NCI-H82 treated with DMSO at 0.1 percent for 48 hours (cell line): ENCODE results near the gene SLC38A3.
"Not testable (repeated sequence)": the region's sequence is repeated elsewhere in the genome, so short reads cannot be mapped to it uniquely, and the experiment has no call there.

Source experiments
- DNase-seq: peaks from one replicate; lab custom pipeline; 2025; ENCODE audit not compliant: unreplicated experiment; lab: John Stamatoyannopoulos, UW

Gene SLC38A3

GRCh38 chr3:50230104-50230793 lies 25.2 kb downstream of the SLC38A3 start:
- no peak for DNase-seq

DNA sequence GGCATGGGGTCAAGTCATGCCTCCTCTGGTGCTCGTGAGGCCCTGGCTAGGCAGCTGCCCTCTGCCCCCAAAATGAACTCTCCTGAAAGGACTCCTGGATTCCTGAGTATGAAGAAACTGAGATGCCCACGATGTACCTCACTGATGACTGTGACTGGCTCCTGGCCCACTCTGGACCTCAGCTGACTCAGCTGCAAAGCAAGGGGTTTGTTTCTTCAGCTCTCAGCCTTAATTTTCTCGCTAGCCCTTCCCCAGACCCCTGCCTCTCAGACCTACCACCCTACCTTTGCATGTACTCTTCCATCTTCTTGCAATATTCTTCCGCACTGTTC lies 25.7 kb downstream of the SLC38A3 start:
- no peak for DNase-seq

DNA sequence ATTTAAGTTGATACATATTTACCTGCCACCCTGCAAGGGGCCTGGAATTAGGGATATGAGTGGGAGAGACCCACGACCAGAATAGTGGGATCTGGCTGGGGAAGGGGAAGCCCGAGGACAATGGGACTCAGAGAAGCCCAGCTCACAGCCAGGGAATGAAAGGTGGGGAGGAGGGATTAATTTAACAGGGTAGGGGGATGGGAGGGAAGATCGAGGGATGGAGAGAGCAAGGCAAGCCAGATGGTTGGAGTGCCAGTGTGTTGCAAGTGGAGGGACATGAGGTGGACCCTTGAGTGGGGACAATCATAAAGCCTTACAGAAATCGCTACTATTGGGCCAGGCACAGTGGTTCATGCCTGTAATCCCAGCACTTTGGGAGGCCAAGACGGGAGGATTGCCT lies 26.5 kb downstream of the SLC38A3 start:
- DNase-seq: peak; percentile 57

- DNase-seq: no peak
Measured at GRCh38 chr3:50232303-50232702, 27.2 kb downstream of the SLC38A3 start.

- DNase-seq: no peak
Measured at GRCh38 chr3:50233176-50233575, 28.1 kb downstream of the SLC38A3 start.

- peak; percentile 95 for DNase-seq
Measured at GRCh38 chr3:50235716-50236483, 30.8 kb downstream of the SLC38A3 start, which contains the start of gene GNAI2. Gene GNAI2, plus strand, starts transcription at chr3:50236204. Its CDS starts 132 bp downstream, at chr3:50236336.

DNA sequence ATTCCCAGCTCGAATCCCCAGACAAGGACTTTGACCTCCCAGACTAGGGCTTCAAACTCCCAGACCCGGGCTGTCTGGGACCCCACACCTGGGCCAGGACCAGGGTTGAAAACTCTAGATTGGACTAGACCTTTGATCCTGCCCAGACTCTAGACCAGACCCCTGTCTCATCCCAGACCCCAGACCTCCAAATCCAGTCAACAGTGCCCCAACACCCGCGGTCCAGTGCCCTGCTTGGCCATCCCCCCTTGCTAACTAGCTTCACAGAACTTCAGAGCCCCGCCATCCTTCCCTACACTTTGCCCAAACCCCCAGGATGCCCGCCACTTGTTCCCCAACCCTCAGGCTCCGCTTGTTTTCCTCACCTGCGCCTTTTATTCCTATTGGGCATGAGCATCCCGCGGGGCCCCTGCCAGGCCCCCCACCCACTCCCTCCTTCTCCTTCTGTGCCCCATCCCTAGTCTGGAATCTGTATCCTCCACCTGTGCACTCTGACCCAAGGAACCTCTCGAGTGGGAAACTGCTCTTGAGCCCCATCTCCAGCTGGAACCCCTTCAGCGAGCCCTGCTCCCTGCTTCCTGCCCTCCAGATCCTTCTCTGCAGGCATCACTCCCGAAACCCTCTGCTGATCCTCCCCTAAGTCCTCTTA lies 31.5 kb downstream of the SLC38A3 start:
- no peak for DNase-seq

GRCh38 chr3:50237133-50237651 lies 32.1 kb downstream of the SLC38A3 start:
- DNase-seq: no peak

- DNase-seq: no peak
Measured at GRCh38 chr3:50237754-50238548, 32.9 kb downstream of the SLC38A3 start.

DNA sequence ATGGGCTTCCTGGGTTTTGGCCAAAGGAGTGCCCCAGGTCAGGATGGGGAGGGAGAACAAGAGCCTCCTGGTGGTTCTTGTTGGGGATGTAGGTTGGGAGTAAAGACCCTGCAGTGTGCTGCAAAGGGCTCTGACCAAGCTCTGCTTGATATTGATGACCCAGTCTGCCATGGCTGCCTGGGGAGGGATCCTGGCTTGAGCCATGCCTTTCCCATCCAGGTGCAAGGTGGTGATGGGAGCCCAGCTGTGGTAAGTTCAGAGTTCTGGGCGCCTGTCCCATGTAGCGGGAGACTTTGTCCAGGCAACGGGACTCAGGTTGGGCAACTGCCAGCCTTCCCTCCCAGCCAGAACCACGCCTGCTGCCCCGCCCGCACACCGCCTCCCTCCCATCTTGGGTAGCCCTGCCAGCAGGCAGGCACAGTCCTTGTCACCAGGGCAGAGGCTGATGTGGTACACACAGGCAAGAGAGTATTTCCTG lies 33.5 kb downstream of the SLC38A3 start:
- DNase-seq: no peak

GRCh38 chr3:50239649-50240048 lies 34.6 kb downstream of the SLC38A3 start:
- no peak for DNase-seq

- DNase-seq: peak; percentile 15
Measured at GRCh38 chr3:50241163-50241562, 36.1 kb downstream of the SLC38A3 start.

DNA sequence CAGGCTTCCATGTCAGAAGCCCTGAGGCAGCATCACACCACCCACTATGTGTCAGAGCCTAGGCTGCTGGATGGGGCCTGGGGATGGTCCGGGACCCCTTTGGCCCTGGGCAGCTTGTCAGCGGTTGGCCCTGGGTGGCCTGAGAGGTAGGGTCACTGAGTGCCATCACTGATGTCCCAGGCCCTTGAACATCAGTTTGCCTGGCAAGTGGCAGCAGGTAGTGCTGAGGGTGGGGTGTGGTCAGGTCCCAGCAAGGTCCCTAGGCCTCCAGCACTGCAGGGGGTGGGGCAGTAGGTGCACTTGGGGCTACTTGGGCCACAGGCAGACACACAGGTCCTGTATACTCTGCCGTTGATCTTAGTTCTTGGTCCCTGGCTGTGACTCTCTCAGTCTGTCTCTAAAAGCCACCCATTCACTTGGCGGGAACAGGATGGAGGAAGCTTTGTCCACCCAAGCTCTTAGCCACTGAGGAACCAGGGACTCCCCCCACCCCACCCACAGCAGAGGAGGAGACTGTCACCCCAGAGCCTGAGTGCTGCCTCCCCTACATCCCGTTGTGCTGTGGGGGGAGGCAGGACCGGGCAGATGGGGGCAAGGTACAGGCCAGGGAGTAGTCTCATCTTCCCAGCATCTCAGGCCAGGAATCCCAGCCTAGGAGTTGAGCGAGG lies 36.8 kb downstream of the SLC38A3 start:
- DNase-seq: no peak

GRCh38 chr3:50242381-50242770 lies 37.3 kb downstream of the SLC38A3 start:
- DNase-seq: no peak

DNA sequence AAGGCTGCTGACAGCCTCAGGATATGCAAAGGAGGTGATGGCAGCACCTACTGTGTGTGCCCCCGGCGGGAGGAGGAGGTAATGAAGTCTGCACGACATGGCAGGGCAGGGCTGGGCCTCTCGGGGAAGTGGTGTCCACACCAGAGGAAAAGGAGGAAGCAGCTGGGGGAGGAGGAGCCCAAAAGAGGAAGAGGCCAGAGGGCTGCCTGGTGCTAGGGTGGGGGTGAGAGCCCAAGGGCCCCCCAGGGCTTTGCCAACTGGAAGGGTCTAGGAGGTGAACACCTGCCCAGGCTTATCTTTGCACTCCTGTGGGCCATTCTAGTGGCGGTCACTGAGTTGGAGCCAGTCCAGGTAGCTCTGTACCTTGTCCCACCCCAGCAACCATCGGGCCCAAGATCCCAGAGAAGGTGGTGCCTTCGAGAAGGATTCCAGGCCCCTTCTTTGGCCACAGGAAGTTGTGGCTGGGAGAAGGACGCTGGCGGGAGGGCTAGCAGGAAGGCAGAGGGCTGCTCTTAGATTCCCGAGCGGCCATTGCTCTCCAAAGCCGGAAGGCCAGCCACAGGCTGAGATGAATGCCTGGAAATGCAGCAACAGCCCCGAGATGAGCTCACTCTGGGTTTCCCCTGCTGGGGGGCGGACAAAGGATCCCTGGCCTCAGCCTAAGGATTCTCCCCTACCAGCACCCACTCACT lies 37.9 kb downstream of the SLC38A3 start:
- DNase-seq: no peak

DNA sequence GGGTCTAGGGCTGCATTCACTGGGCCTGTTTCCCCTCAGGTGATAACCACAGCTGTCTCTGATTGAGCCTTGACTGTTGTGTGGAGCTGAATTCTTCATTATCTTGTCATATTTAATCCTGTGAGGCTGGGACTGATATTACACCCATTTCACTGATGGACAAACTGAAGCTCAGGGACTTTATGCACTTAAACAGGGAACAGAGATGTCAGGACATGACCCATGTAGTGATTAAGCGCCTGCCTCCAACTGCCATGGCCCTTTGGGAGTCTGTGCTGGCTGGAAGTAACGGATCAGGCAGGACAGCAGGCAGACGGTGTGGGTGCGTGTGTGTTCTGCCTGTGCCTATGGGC lies 38.4 kb downstream of the SLC38A3 start:
- DNase-seq: no peak

DNA sequence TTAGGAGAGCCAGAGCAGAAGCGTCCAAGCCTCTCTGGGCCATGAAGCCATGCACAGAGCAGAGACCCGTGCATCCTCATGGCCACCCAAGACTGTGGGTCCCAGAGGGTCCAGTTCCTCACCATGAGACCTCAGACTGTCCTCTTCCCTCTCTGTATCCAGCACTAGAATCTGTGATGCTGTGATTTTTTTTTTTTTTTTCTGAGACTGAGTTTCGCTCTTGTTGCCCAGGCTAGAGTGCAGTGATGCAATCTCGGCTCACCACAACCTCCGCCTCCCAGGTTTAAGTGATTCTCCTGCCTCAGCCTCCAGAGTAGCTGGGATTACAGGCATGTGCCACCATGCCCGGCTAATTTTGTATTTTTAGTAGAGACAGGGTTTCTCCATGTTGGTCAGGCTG lies 39.7 kb downstream of the SLC38A3 start:
- not testable (repeated sequence) for DNase-seq

GRCh38 chr3:50245251-50245745 lies 40.2 kb downstream of the SLC38A3 start:
- DNase-seq: no peak

GRCh38 chr3:50245831-50246516 lies 40.9 kb downstream of the SLC38A3 start:
- peak; percentile 47 for DNase-seq
